ENCODE results near the gene TKTL1.

- TF ChIP-seq CTCF (IDR thresholded peaks at IDR 0.05) = no peak
- TF ChIP-seq POLR2A (IDR thresholded peaks at IDR 0.05) = no peak
Observed at GRCh38 chrX:154366666-154367055, 71.1 kb downstream of the TKTL1 start.

Measured in Peyer's patch (tissue), 4 donors.